HepG2 (cell line): ENCODE measurements around the gene SNUPN. TPM values are rescaled to one million over a fixed set of nuclear protein-coding genes. Genes with fewer than 3 reads are reported as not detected.
A peak's percentile ranks its signal among the peaks of the same experiment; 100 is the strongest.

ENCODE experiments used
- ADNP ChIP-seq: sonication (generic); formaldehyde crosslinking; IDR thresholded peaks from 2 replicates; pipeline ENCODE4 v1.4.0; 2020; ENCODE audit warnings: missing genetic modification reagents
- ARHGAP35 ChIP-seq: sonication (generic); formaldehyde crosslinking; IDR thresholded peaks from 2 replicates; pipeline ENCODE4 v1.9.0; 2022; ENCODE audit warnings: mild to moderate bottlenecking, inconsistent platforms, moderate library complexity, missing genetic modification reagents, borderline replicate concordance
- BRD4 ChIP-seq: sonication (generic); formaldehyde crosslinking; IDR thresholded peaks from 2 replicates; pipeline ENCODE4 v1.4.0; 2020; ENCODE audit warnings: missing genetic modification reagents
- MLX ChIP-seq: IDR thresholded peaks from 2 replicates; pipeline ENCODE4 v1.6.1; 2016
- MLXIP ChIP-seq: sonication (generic); formaldehyde crosslinking; IDR thresholded peaks from 2 replicates; pipeline ENCODE4 v1.9.0; 2021; ENCODE audit warnings: missing genetic modification reagents, borderline replicate concordance
- NONO ChIP-seq, 2 experiments: fragments of 450-650 bp in 1 of 2; sonication (generic) in 1 of 2; formaldehyde crosslinking in 1 of 2; IDR thresholded peaks in 1 of 2; conservative IDR thresholded peaks in 1 of 2; 2 replicates each; pipeline versions ENCODE4 v1.6.1 to v1.8.0; 2017 to 2022; ENCODE audit warnings: mild to moderate bottlenecking in 1 of 2, missing genetic modification reagents in 1 of 2, moderate library complexity in 1 of 2
- NR2F6 ChIP-seq, 2 experiments: IDR thresholded peaks; 2 replicates each; pipeline ENCODE4 v1.6.1; 2016; ENCODE audit warnings: antibody characterized with exemption in 1 of 2, mild to moderate bottlenecking in 1 of 2
- PCBP2 ChIP-seq: fragments of 200-400 bp; formaldehyde crosslinking; optimal IDR thresholded peaks from 2 replicates; pipeline ENCODE3; 2018; ENCODE audit warnings: low read length, low read depth; ENCODE audit not compliant: poor library complexity, severe bottlenecking
- PLSCR1 ChIP-seq: sonication (generic); formaldehyde crosslinking; IDR thresholded peaks from 2 replicates; pipeline ENCODE4 v1.5.0; 2020; ENCODE audit warnings: missing genetic modification reagents, mild to moderate bottlenecking, borderline replicate concordance
- SMARCE1 ChIP-seq: fragments of 450-650 bp; IDR thresholded peaks from 2 replicates; pipeline ENCODE4 v1.6.1; 2017; ENCODE audit warnings: borderline replicate concordance
- TFAP4 ChIP-seq: sonication (generic); IDR thresholded peaks from 2 replicates; pipeline ENCODE4 v1.6.1; 2016; ENCODE audit warnings: low read depth, borderline replicate concordance
- TGIF2 ChIP-seq: IDR thresholded peaks from 2 replicates; pipeline ENCODE4 v1.6.1; 2016; ENCODE audit warnings: control low read depth, missing compliant biosample characterization
- YEATS4 ChIP-seq: sonication (generic); formaldehyde crosslinking; IDR thresholded peaks from 2 replicates; pipeline ENCODE4 v1.4.0; 2020; ENCODE audit warnings: missing genetic modification reagents, borderline replicate concordance
- ZC3H4 ChIP-seq: sonication (generic); formaldehyde crosslinking; IDR thresholded peaks from 2 replicates; pipeline ENCODE4 v1.4.0; 2020; ENCODE audit warnings: missing genetic modification reagents, borderline replicate concordance
- ZGPAT ChIP-seq: IDR thresholded peaks from 2 replicates; pipeline ENCODE4 v1.6.1; 2016; ENCODE audit warnings: mild to moderate bottlenecking
- ZNF292 ChIP-seq: sonication (generic); formaldehyde crosslinking; IDR thresholded peaks from 2 replicates; pipeline ENCODE4 v1.8.1; 2022; ENCODE audit warnings: mild to moderate bottlenecking, low read depth, missing genetic modification reagents, borderline replicate concordance
- ZNF33A ChIP-seq: sonication (generic); formaldehyde crosslinking; IDR thresholded peaks from 2 replicates; pipeline ENCODE4 v1.5.1; 2020; ENCODE audit warnings: missing genetic modification reagents, mild to moderate bottlenecking, moderate library complexity, borderline replicate concordance
- ZNF354B ChIP-seq: sonication (generic); formaldehyde crosslinking; IDR thresholded peaks from 2 replicates; pipeline ENCODE4 v1.8.0; 2022; ENCODE audit warnings: mild to moderate bottlenecking, missing genetic modification reagents
- ZNF564 ChIP-seq: sonication (generic); formaldehyde crosslinking; IDR thresholded peaks from 2 replicates; pipeline ENCODE4 v1.8.1; 2023; ENCODE audit warnings: mild to moderate bottlenecking, missing genetic modification reagents
- ZNF841 ChIP-seq: sonication (generic); formaldehyde crosslinking; IDR thresholded peaks from 2 replicates; pipeline ENCODE4 v1.8.1; 2023; ENCODE audit warnings: missing genetic modification reagents, borderline replicate concordance
- polyA plus RNA-seq, 8 experiments: library from polyadenylated mRNA; depleted of rRNA in 3 of 8; stranded (reverse) in 7 of 8; unstranded in 1 of 8; fragments of >200 nt; fragmentation: Illumina TruSeq in 4 of 8; extraction: Trizol in 4 of 8; gene quantifications; 2 replicates each; pipeline versions ENCODE4 v1.2.1 to v1.2.3, GENCODE V29; 2011 to 2016; ENCODE audit warnings: low read depth in 4 of 8, missing spikeins in 1 of 8, mixed read lengths in 1 of 8; ENCODE audit not compliant: insufficient read depth in 1 of 8
- total RNA-seq, 5 experiments: library from RNA; depleted of rRNA; stranded (reverse); fragments of >200 nt; fragmentation: Illumina TruSeq; extraction: Trizol; gene quantifications; 2 replicates each; pipeline ENCODE4 v1.2.3, GENCODE V29; 2016; ENCODE audit warnings: low read depth in 1 of 5

SNUPN gene
- total and polyA plus RNA-seq, 2 of the 13 experiments (the other 11 are each of a cell fraction or from before 2014, with no cell fraction given) = 9.0 to 16.4 TPM

- TF ChIP-seq ARHGAP35 (CRISPR knock-in tag) (no peak; the same call in none of the 2 replicates), ZGPAT (CRISPR knock-in tag) (peak; percentile 91), PCBP2 (no peak), MLX (CRISPR knock-in tag) (0 out of 2 replicates have a peak, but pooled peaks have one; percentile 23), NONO (IDR thresholded peaks at IDR 0.05) (no peak), NONO (CRISPR knock-in tag; conservative IDR thresholded peaks at IDR 0.05) (peak; percentile 98), MLXIP (CRISPR knock-in tag) (no peak), TFAP4 (peak; percentile 75; the same call in 1 of the 2 replicates), SMARCE1 (no peak), ZC3H4 (peak; percentile 59; the same call in 1 of the 2 replicates), ZNF564 (no peak; the same call in none of the 2 replicates), BRD4 (CRISPR knock-in tag) (peak; percentile 89), NR2F6 (IDR thresholded peaks at IDR 0.05) (no peak), NR2F6 (CRISPR knock-in tag; IDR thresholded peaks at IDR 0.05) (no peak; the same call in 1 of the 2 replicates), TGIF2 (peak; percentile 88), ZNF292 (CRISPR knock-in tag) (peak; percentile 42; the same call in 1 of the 2 replicates), ZNF354B (peak; percentile 94; the same call in 1 of the 2 replicates), ZNF33A (CRISPR knock-in tag) (no peak), ADNP (0 out of 2 replicates have a peak, but pooled peaks have one; percentile 7), ZNF841 (CRISPR knock-in tag) (peak; percentile 54; the same call in 1 of the 2 replicates), YEATS4 (CRISPR knock-in tag) (peak; percentile 96), PLSCR1 (CRISPR knock-in tag) (no peak)
Measured at GRCh38 chr15:75639709-75640482, 14.4 kb upstream of the SNUPN start, which contains the start of gene IMP3 (continued).
